ENCODE data around the gene ZFHX3. TPM values are rescaled to one million over a fixed set of nuclear protein-coding genes. Genes with fewer than 3 reads are reported as not detected.
"Not testable (repeated sequence)": the region's sequence is repeated elsewhere in the genome, so short reads cannot be mapped to it uniquely, and the experiment has no call there.

The ZFHX3 gene
- total RNA-seq, 2 donors from 2014 or later, result 9.2 to 18.9 TPM

GRCh38 chr16:73083271-73083670 is 35.3 kb upstream of the ZFHX3 start:
- no peak for TF ChIP-seq CTCF (IDR thresholded peaks at IDR 0.05)
- DNase-seq (ENCODE audit: low spot score), result no peak
- H3K27ac ChIP-seq, result no peak overlapping the region
- H3K9me3 ChIP-seq, result peaks cover 0 to 6% of the 10 kb centered on the region in 2 donors
- no peak overlapping the region for H3K4me3 ChIP-seq
- H3K36me3 ChIP-seq, result no peaks in the 10 kb centered on the region
- H3K27me3 ChIP-seq, result no peaks in the 10 kb centered on the region
- no peaks in the 10 kb centered on the region for H3K4me1 ChIP-seq

GRCh38 chr16:73082634-73083051 is 34.7 kb upstream of the ZFHX3 start:
- DNase-seq (ENCODE audit: low spot score); H3K9me3 ChIP-seq; H3K4me3 ChIP-seq; H3K4me1 ChIP-seq; H3K27me3 ChIP-seq; H3K36me3 ChIP-seq: not testable (repeated sequence)
- H3K27ac ChIP-seq, result peak overlapping the region in 1 of 2 donors; percentile 40

- no peak for DNase-seq (ENCODE audit: low spot score)
- no peak for TF ChIP-seq CTCF (IDR thresholded peaks at IDR 0.05)
- no peak overlapping the region for H3K27ac ChIP-seq
- no peak overlapping the region for H3K4me3 ChIP-seq
- no peaks in the 10 kb centered on the region for H3K27me3 ChIP-seq
- peaks cover 0 to 6% of the 10 kb centered on the region in 2 donors for H3K9me3 ChIP-seq
- H3K36me3 ChIP-seq, result no peaks in the 10 kb centered on the region
- no peaks in the 10 kb centered on the region for H3K4me1 ChIP-seq
Observed at GRCh38 chr16:73080931-73081330, 33.0 kb upstream of the ZFHX3 start.

GRCh38 chr16:73076324-73076810 is 28.4 kb upstream of the ZFHX3 start:
- peaks cover 0 to 4% of the 10 kb centered on the region in 2 donors for H3K4me1 ChIP-seq
- no peaks in the 10 kb centered on the region for H3K27me3 ChIP-seq
- no peak for TF ChIP-seq CTCF (IDR thresholded peaks at IDR 0.05)
- no peak for DNase-seq (ENCODE audit: low spot score)
- no peaks in the 10 kb centered on the region for H3K9me3 ChIP-seq
- H3K4me3 ChIP-seq, result no peak overlapping the region
- no peak overlapping the region for H3K27ac ChIP-seq
- H3K36me3 ChIP-seq, result no peaks in the 10 kb centered on the region

GRCh38 chr16:73074382-73074781 is 26.5 kb upstream of the ZFHX3 start:
- no peak for DNase-seq (ENCODE audit: low spot score)
- H3K4me3 ChIP-seq, result no peak overlapping the region
- H3K4me1 ChIP-seq, result peaks cover 0 to 21% of the 10 kb centered on the region in 2 donors
- no peaks in the 10 kb centered on the region for H3K36me3 ChIP-seq
- no peaks in the 10 kb centered on the region for H3K9me3 ChIP-seq
- no peak overlapping the region for H3K27ac ChIP-seq
- no peaks in the 10 kb centered on the region for H3K27me3 ChIP-seq
- TF ChIP-seq CTCF (IDR thresholded peaks at IDR 0.05), result no peak

- H3K27me3 ChIP-seq; DNase-seq (ENCODE audit: low spot score); H3K9me3 ChIP-seq; H3K4me3 ChIP-seq; H3K36me3 ChIP-seq: not testable (repeated sequence)
- Histone ChIP-seq H3K4me1 (peaks cover 0 to 44% of the 10 kb centered on the region in 2 donors), H3K27ac (peak overlapping the region in 1 of 2 donors; percentile 90)
Observed at GRCh38 chr16:73072051-73072450, 24.1 kb upstream of the ZFHX3 start.

Measured in right atrium auricular region (tissue), 2 donors.